Endodermal cell (in vitro differentiated cells): ENCODE measurements around the gene PRCD. TPM values are rescaled to one million over a fixed set of nuclear protein-coding genes. Genes with fewer than 3 reads are reported as not detected.
A peak's percentile ranks its signal among the peaks of the same experiment; 100 is the strongest.

Experiments used
- DNase-seq: peaks from one replicate; pipeline ENCODE4 v3.0.0-alpha.2; 2017
- H3K27ac ChIP-seq: 2 replicates; pipeline ENCODE4 v1.5.1; 2013; ENCODE audit warnings: mild to moderate bottlenecking, low read depth, low read length, moderate library complexity
- H3K27me3 ChIP-seq: 2 replicates; pipeline ENCODE4 v1.6.1; 2013; ENCODE audit warnings: mild to moderate bottlenecking, low read length, moderate library complexity; ENCODE audit not compliant: insufficient read depth, control insufficient read depth, poor library complexity, severe bottlenecking
- H3K36me3 ChIP-seq: 2 replicates; pipeline ENCODE4 v1.7.0; 2013; ENCODE audit warnings: mild to moderate bottlenecking, low read length, moderate library complexity; ENCODE audit not compliant: control insufficient read depth, insufficient read depth
- H3K4me1 ChIP-seq: one replicate; pipeline ENCODE4 v1.7.0; 2013; ENCODE audit warnings: low read length; ENCODE audit not compliant: control insufficient read depth, insufficient read depth
- H3K4me3 ChIP-seq: 2 replicates; pipeline ENCODE4 v1.5.1; 2013; ENCODE audit warnings: mild to moderate bottlenecking, low read length, moderate library complexity
- H3K9ac ChIP-seq: 2 replicates; pipeline ENCODE4 v1.6.1; 2013; ENCODE audit warnings: mild to moderate bottlenecking, low read length, moderate library complexity; ENCODE audit not compliant: poor library complexity, severe bottlenecking; ENCODE audit errors: extremely low read depth
- H3K9me3 ChIP-seq: 2 replicates; pipeline ENCODE4 v1.6.1; 2013; ENCODE audit warnings: mild to moderate bottlenecking, low read length, moderate library complexity; ENCODE audit not compliant: control insufficient read depth
- H3K27ac Mint-ChIP-seq: 2 replicates; pipeline ENCODE4 v1.8.0; 2020; ENCODE audit warnings: mixed read lengths
- H3K27me3 Mint-ChIP-seq: 2 replicates; pipeline ENCODE4 v1.8.0; 2021; ENCODE audit warnings: mild to moderate bottlenecking, mixed read lengths; ENCODE audit not compliant: insufficient read depth
- H3K36me3 Mint-ChIP-seq: 2 replicates; pipeline ENCODE4 v1.8.0; 2020; ENCODE audit warnings: low read depth, mixed read lengths
- H3K4me1 Mint-ChIP-seq: 2 replicates; pipeline ENCODE4 v1.8.0; 2020; ENCODE audit warnings: mixed read lengths
- H3K4me3 Mint-ChIP-seq: 2 replicates; pipeline ENCODE4 v1.8.0; 2020; ENCODE audit warnings: mild to moderate bottlenecking, moderate library complexity, mixed read lengths
- H3K9me3 Mint-ChIP-seq: 2 replicates; pipeline ENCODE4 v1.8.0; 2020; ENCODE audit warnings: mild to moderate bottlenecking, mixed read lengths
- CTCF ChIP-seq: fragments of 200-600 bp; sonication (generic); conservative IDR thresholded peaks from 2 replicates; pipeline ENCODE4 v1.5.0; 2021; ENCODE audit warnings: antibody characterized with exemption, mild to moderate bottlenecking
- WGBS, 2 experiments: methylation state at CpG; one replicate each; pipeline versions ENCODE4 v1.1.5 to v1.1.7; 2013; ENCODE audit warnings: missing lambda C conversion rate in 2 of 2, mixed read lengths in 1 of 2; ENCODE audit not compliant: insufficient coverage in 1 of 2, insufficient read length in 1 of 2; 5-methylcytosine and 5-hydroxymethylcytosine counted together
- total RNA-seq, 2 donors: library from RNA; stranded (reverse); fragmentation: NEBNext Ultra II Directional in 1 of 2; extraction: Animal tissue kit (Norgen Biotek cat#: 25700) in 1 of 2; gene quantifications; 2 replicates in 1 of 2; 3 replicates in 1 of 2; pipeline ENCODE4 v1.2.1, GENCODE V29; 2021

The PRCD gene
- total RNA-seq, 2 donors from 2014 or later, result 3.2 to 4.8 TPM

- H3K27ac ChIP-seq, result no peak overlapping the region
- H3K4me3 Mint-ChIP-seq, result no peak overlapping the region
Observed at GRCh38 chr17:76528156-76528527, 11.7 kb upstream of the PRCD start.

GRCh38 chr17:76528528-76529223, 11.2 kb upstream of the PRCD start:
- no peaks in the 10 kb centered on the region for H3K27me3 ChIP-seq
- no peak overlapping the region for H3K9ac ChIP-seq
- H3K4me1 Mint-ChIP-seq, result peaks cover 11% of the 10 kb centered on the region
- 89% methylated on average over 17 to 31 of the region's 31 CpGs for WGBS, 2 experiments
- DNase-seq, result no peak
- no peaks in the 10 kb centered on the region for H3K36me3 Mint-ChIP-seq
- no peak overlapping the region for H3K4me3 ChIP-seq
- peaks cover 7% of the 10 kb centered on the region for H3K27me3 Mint-ChIP-seq
- no peak overlapping the region for H3K4me3 Mint-ChIP-seq
- no peaks in the 10 kb centered on the region for H3K9me3 Mint-ChIP-seq
- TF ChIP-seq CTCF, result no peak
- no peak overlapping the region for H3K27ac ChIP-seq
- no peaks in the 10 kb centered on the region for H3K9me3 ChIP-seq
- no peaks in the 10 kb centered on the region for H3K36me3 ChIP-seq
- no peak overlapping the region for H3K27ac Mint-ChIP-seq
- no peaks in the 10 kb centered on the region for H3K4me1 ChIP-seq

More at GRCh38 chr17:76528156-76528527, 11.7 kb upstream of the PRCD start:
- DNase-seq, result no peak
- H3K4me1 ChIP-seq, result no peaks in the 10 kb centered on the region
- Mint-ChIP-seq H3K4me1 (peaks cover 12% of the 10 kb centered on the region), H3K9me3 (no peaks in the 10 kb centered on the region), H3K27me3 (peaks cover 12% of the 10 kb centered on the region), H3K36me3 (no peaks in the 10 kb centered on the region), H3K27ac (no peak overlapping the region)
- H3K9me3 ChIP-seq, result no peaks in the 10 kb centered on the region
- 89 to 92% methylated on average over 8 to 14 of the region's 15 CpGs for WGBS, 2 experiments
- H3K9ac ChIP-seq, result no peak overlapping the region
- no peaks in the 10 kb centered on the region for H3K36me3 ChIP-seq
- peaks cover 5% of the 10 kb centered on the region for H3K27me3 ChIP-seq
- H3K4me3 ChIP-seq, result no peak overlapping the region
- TF ChIP-seq CTCF, result no peak

- H3K4me3 ChIP-seq, result no peak overlapping the region
- H3K4me1 ChIP-seq, result no peaks in the 10 kb centered on the region
- H3K9ac ChIP-seq, result no peak overlapping the region
- no peaks in the 10 kb centered on the region for H3K27me3 ChIP-seq
- Mint-ChIP-seq H3K27ac (no peak overlapping the region), H3K4me1 (peaks cover 11% of the 10 kb centered on the region), H3K27me3 (peaks cover 4% of the 10 kb centered on the region), H3K9me3 (no peaks in the 10 kb centered on the region), H3K36me3 (no peaks in the 10 kb centered on the region), H3K4me3 (no peak overlapping the region)
- no peaks in the 10 kb centered on the region for H3K36me3 ChIP-seq
- no peaks in the 10 kb centered on the region for H3K9me3 ChIP-seq
- no peak overlapping the region for H3K27ac ChIP-seq
- no peak for TF ChIP-seq CTCF
- 77 to 83% methylated on average over 10 to 20 of the region's 20 CpGs for WGBS, 2 experiments
- DNase-seq, result peak; percentile 79
Observed at GRCh38 chr17:76529224-76530094, 10.4 kb upstream of the PRCD start.
